ENCODE results near the gene RPP40.

DNA sequence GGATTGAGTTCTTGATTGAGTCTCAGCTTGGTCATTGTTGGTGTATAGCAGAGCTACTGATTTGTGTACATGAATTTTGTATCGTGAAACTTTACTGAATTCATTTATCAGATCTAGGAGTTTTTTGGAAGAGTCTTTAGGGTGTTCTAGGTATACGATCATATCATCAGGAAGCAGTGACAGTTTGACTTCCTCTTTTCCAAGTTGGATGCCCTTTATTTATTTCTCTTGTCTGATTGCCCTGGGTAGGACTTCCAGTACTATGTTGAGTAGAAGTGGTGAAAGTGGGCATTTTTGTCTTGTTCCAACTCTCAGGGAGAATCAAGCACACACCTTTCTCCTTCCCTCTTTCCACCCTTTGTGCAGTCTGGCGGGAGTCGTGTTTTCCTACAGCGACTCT lies 26.4 kb downstream of the RPP40 start:
- TF ChIP-seq, protein P1, sequence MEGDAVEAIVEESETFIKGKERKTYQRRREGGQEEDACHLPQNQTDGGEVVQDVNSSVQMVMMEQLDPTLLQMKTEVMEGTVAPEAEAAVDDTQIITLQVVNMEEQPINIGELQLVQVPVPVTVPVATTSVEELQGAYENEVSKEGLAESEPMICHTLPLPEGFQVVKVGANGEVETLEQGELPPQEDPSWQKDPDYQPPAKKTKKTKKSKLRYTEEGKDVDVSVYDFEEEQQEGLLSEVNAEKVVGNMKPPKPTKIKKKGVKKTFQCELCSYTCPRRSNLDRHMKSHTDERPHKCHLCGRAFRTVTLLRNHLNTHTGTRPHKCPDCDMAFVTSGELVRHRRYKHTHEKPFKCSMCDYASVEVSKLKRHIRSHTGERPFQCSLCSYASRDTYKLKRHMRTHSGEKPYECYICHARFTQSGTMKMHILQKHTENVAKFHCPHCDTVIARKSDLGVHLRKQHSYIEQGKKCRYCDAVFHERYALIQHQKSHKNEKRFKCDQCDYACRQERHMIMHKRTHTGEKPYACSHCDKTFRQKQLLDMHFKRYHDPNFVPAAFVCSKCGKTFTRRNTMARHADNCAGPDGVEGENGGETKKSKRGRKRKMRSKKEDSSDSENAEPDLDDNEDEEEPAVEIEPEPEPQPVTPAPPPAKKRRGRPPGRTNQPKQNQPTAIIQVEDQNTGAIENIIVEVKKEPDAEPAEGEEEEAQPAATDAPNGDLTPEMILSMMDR (IDR thresholded peaks at IDR 0.05), result no peak
- TF ChIP-seq POLR2A (IDR thresholded peaks at IDR 0.05), result no peak

Measured in esophagus squamous epithelium (tissue), 4 donors.